HG03175 (cell line): ENCODE data around the gene SCNN1B.
"Not testable (repeated sequence)": the region's sequence is repeated elsewhere in the genome, so short reads cannot be mapped to it uniquely, and the experiment has no call there.

Source experiments
- ATAC-seq: cut with Tn5 transposase; IDR thresholded peaks from one replicate; pipeline ENCODE4 v1.9.1; 2021; ENCODE audit warnings: mild to moderate bottlenecking, moderate library complexity; ENCODE audit not compliant: unreplicated experiment

The SCNN1B gene

GRCh38 chr16:23348579-23349469 lies 46.7 kb downstream of the SCNN1B start:
- no peak for ATAC-seq

GRCh38 chr16:23351360-23351759 lies 49.3 kb downstream of the SCNN1B start:
- ATAC-seq: no peak

GRCh38 chr16:23353440-23353839 lies 51.3 kb downstream of the SCNN1B start:
- ATAC-seq: no peak

GRCh38 chr16:23354246-23354645 lies 52.1 kb downstream of the SCNN1B start:
- no peak for ATAC-seq

GRCh38 chr16:23355106-23355670 lies 53.1 kb downstream of the SCNN1B start:
- no peak for ATAC-seq

- ATAC-seq: no peak
Observed at GRCh38 chr16:23356941-23357340, 54.8 kb downstream of the SCNN1B start.

- no peak for ATAC-seq
Observed at GRCh38 chr16:23357761-23358290, 55.7 kb downstream of the SCNN1B start.

GRCh38 chr16:23359092-23359760 lies 57.1 kb downstream of the SCNN1B start:
- no peak for ATAC-seq

GRCh38 chr16:23362460-23363317 lies 60.6 kb downstream of the SCNN1B start:
- no peak for ATAC-seq

- ATAC-seq: no peak
Observed at GRCh38 chr16:23365602-23366240, 63.6 kb downstream of the SCNN1B start.

- ATAC-seq: not testable (repeated sequence)
Observed at GRCh38 chr16:23366341-23366740, 64.2 kb downstream of the SCNN1B start.

GRCh38 chr16:23367564-23367963 lies 65.5 kb downstream of the SCNN1B start:
- ATAC-seq: no peak

GRCh38 chr16:23367988-23368387 lies 65.9 kb downstream of the SCNN1B start:
- no peak for ATAC-seq

- ATAC-seq: no peak
Observed at GRCh38 chr16:23368469-23368868, 66.4 kb downstream of the SCNN1B start.

- no peak for ATAC-seq
Observed at GRCh38 chr16:23369416-23369815, 67.3 kb downstream of the SCNN1B start.

- ATAC-seq: no peak
Observed at GRCh38 chr16:23371368-23371767, 69.3 kb downstream of the SCNN1B start.

GRCh38 chr16:23373436-23374219 lies 71.5 kb downstream of the SCNN1B start:
- ATAC-seq: no peak

GRCh38 chr16:23374721-23375510 lies 72.8 kb downstream of the SCNN1B start:
- ATAC-seq: no peak

- ATAC-seq: no peak
Observed at GRCh38 chr16:23375643-23376042, 73.5 kb downstream of the SCNN1B start.
